GM10248 (cell line): ENCODE measurements around the gene COPB1.
A peak's percentile ranks its signal among the peaks of the same experiment; 100 is the strongest.

ENCODE experiments used
- CTCF ChIA-PET: fragments of 300-600 bp; sonication (Branson Sonifier 250); formaldehyde crosslinking; extraction: SDS; loops from one replicate; lab custom pipeline; 2021; ENCODE audit warnings: antibody characterized with exemption; lab: Yijun Ruan, JAX
- POLR2A ChIA-PET: fragments of 350-650 bp; sonication (Branson Sonifier 250); formaldehyde crosslinking; extraction: SDS; loops from one replicate; lab custom pipeline; 2020; ENCODE audit warnings: antibody characterized with exemption; lab: Yijun Ruan, JAX
- DNase-seq: peaks from one replicate; pipeline ENCODE4 v3.0.0; 2012; ENCODE audit errors: extremely low spot score
- CTCF ChIP-seq: IDR thresholded peaks from 2 replicates; pipeline ENCODE4 v1.5.1; 2012; ENCODE audit warnings: mild to moderate bottlenecking, low read depth; ENCODE audit errors: extremely low read depth, missing control alignments, control extremely low read depth

COPB1 gene

GRCh38 chr11:14529951-14530350, 30.3 kb upstream of the COPB1 start:
- TF ChIP-seq CTCF = no peak
- CTCF ChIA-PET = interaction anchor here (0.8 to 1.6 kb wide), 3 partner anchors 8 to 378 kb away, joined by 3 to 4 read pairs (median 4); partner anchors contain the start of gene PSMA1
- no peak for DNase-seq
- POLR2A ChIA-PET = no interaction called here

GRCh38 chr11:14529321-14529720, 29.7 kb upstream of the COPB1 start:
- no peak for DNase-seq
- ChIA-PET POLR2A (no interaction called here), CTCF (interaction anchor here (0.8 to 1.6 kb wide), 3 partner anchors 9 to 378 kb away, joined by 3 to 4 read pairs (median 4); partner anchors contain the start of gene PSMA1)
- TF ChIP-seq CTCF = no peak

DNA sequence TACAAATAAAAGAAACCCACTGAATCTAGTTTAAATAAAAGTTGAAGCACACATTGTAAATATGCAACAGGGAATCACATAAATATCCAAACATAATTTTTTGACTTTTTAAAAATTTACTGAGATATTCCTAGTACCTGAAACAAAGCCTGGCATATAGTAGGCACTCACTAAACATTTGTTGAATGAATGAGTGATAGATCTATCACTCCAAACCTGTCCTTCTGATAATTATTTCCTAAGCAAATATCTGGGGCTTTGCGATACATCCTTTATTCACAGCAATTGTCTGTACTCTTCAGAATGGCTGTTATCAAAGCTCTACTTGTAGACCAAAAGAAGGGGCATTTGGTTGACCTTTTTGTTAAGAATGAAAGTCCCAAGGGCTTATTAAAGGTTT, 23.2 kb upstream of the COPB1 start:
- DNase-seq = no peak
- ChIA-PET CTCF (no interaction called here), POLR2A (no interaction called here)
- no peak for TF ChIP-seq CTCF

GRCh38 chr11:14522245-14522644, 22.6 kb upstream of the COPB1 start:
- POLR2A ChIA-PET = no interaction called here
- TF ChIP-seq CTCF = no peak
- DNase-seq = no peak
- CTCF ChIA-PET = no interaction called here

DNA sequence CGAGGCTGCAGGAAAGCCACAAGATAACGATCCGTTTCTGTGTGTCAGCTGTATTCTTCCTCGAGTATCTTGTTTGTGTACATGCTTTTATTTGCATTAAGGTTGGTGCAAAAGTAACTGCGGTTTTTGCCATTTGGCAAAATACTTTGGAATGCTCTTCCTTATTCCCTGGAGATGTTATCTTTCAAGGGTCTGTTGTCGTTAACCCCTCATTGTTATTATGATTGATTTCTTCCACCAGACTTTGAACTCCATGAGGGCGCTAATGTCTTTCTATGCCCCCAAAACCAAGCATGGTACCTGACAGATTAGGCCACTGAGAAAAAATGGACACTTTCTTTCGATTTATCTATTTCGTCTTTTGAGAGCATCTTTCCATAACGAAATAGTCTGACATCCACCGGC, 21.1 kb upstream of the COPB1 start:
- POLR2A ChIA-PET = interaction anchor here (0.8 to 1.0 kb wide), 2 partner anchors 21 to 385 kb away, joined by 3 to 4 read pairs; partner anchors contain the start of gene COPB1
- no peak for DNase-seq
- TF ChIP-seq CTCF = no peak
- CTCF ChIA-PET = interaction anchor here (0.9 to 2.3 kb wide), 7 partner anchors 9 to 388 kb away, joined by 3 to 14 read pairs (median 4); no protein-coding TSS in a partner anchor

GRCh38 chr11:14519917-14520746, 20.5 kb upstream of the COPB1 start, which contains the start of gene PSMA1:
TSS of gene PSMA1 (minus strand) at chr11:14520386. CDS start at chr11:14520299, 87 bp downstream.
- peak; percentile 90 for DNase-seq
- ChIA-PET POLR2A (interaction anchor here (0.8 to 1.0 kb wide), 2 partner anchors 20 to 386 kb away, joined by 3 to 4 read pairs; partner anchors contain the start of gene COPB1), CTCF (interaction anchor here (0.9 to 2.3 kb wide), 10 partner anchors 10 to 388 kb away, joined by 3 to 14 read pairs (median 4); partner anchors contain the start of gene CYP2R1)
- TF ChIP-seq CTCF = no peak
